GM12865 (cell line): ENCODE results near the gene LSM5.
"Not testable (repeated sequence)": the region's sequence is repeated elsewhere in the genome, so short reads cannot be mapped to it uniquely, and the experiment has no call there.

ENCODE experiments used
- DNase-seq: peaks from one replicate; pipeline ENCODE4 v3.0.0; 2010; ENCODE audit warnings: low read depth
- H3K4me3 ChIP-seq: 2 replicates; pipeline ENCODE4 v1.5.1; 2011; ENCODE audit warnings: mild to moderate bottlenecking, low read depth, low read length, control low read depth
- CTCF ChIP-seq: IDR thresholded peaks from 2 replicates; pipeline ENCODE4 v1.5.1; 2011; ENCODE audit warnings: low read length, control low read depth, low read depth, inconsistent platforms; ENCODE audit not compliant: insufficient read depth; ENCODE audit errors: missing control alignments

Gene LSM5

GRCh38 chr7:32479574-32480200 lies 10.5 kb downstream of the LSM5 start:
- peak; percentile 59 for DNase-seq
- peak; percentile 86 for TF ChIP-seq CTCF
- H3K4me3 ChIP-seq = no peak overlapping the region

DNA sequence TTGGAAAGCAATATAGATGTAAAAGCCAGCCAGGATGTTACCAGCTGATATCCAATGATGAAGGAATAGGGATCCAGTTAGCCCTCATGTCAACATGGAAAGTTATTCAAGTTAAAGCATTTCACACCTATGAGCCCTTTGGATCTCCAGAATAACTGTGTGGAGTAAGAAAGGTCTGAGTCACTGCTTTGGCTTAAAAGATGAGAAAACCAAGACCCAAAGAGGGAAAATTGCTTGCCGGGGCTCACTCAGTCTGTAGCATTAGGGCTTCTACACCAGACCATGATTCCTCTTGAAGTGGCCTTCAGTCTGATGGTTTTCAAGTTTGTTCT lies 12.6 kb downstream of the LSM5 start:
- DNase-seq = no peak
- TF ChIP-seq CTCF = no peak
- H3K4me3 ChIP-seq = no peak overlapping the region

GRCh38 chr7:32476816-32477648 lies 13.1 kb downstream of the LSM5 start:
- TF ChIP-seq CTCF = no peak
- H3K4me3 ChIP-seq = no peak overlapping the region
- no peak for DNase-seq

DNA sequence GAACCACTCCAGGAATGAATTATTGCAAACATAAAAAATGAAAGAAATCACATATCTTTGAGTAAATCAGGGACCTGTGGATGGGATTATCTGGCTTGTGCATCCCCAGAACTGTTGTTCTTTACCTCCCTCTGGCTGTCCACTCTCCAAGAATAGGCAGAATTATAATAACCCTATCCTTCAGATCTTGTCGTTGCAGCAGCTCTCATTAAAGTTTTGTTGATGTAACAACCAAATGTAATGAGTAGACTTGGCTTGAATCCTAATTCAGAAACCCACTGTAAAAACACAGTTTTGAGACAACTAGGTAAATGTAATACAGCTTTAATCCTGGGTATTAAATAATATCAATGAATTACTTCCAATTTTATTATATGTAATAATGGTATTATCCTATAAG lies 16.2 kb downstream of the LSM5 start:
- no peak for DNase-seq
- TF ChIP-seq CTCF = no peak
- no peak overlapping the region for H3K4me3 ChIP-seq

- no peak for DNase-seq
- no peak overlapping the region for H3K4me3 ChIP-seq
- no peak for TF ChIP-seq CTCF
Observed at GRCh38 chr7:32472015-32472414, 18.2 kb downstream of the LSM5 start.

GRCh38 chr7:32470871-32471270 lies 19.3 kb downstream of the LSM5 start:
- no peak for TF ChIP-seq CTCF
- H3K4me3 ChIP-seq = no peak overlapping the region
- DNase-seq = no peak

DNA sequence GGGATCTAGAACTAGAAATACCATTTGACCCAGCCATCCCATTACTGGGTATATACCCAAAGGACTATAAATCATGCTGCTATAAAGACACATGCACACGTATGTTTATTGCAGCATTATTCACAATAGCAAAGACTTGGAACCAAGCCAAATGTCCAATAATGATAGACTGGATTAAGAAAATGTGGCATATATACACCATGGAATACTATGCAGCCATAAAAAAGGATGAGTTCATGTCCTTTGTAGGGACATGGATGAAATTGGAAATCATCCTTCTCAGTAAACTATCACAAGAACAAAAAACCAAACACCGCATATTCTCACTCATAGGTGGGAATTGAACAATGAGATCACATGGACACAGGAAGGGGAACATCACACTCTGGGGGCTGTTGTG lies 20.2 kb downstream of the LSM5 start:
- H3K4me3 ChIP-seq, DNase-seq: not testable (repeated sequence)

DNA sequence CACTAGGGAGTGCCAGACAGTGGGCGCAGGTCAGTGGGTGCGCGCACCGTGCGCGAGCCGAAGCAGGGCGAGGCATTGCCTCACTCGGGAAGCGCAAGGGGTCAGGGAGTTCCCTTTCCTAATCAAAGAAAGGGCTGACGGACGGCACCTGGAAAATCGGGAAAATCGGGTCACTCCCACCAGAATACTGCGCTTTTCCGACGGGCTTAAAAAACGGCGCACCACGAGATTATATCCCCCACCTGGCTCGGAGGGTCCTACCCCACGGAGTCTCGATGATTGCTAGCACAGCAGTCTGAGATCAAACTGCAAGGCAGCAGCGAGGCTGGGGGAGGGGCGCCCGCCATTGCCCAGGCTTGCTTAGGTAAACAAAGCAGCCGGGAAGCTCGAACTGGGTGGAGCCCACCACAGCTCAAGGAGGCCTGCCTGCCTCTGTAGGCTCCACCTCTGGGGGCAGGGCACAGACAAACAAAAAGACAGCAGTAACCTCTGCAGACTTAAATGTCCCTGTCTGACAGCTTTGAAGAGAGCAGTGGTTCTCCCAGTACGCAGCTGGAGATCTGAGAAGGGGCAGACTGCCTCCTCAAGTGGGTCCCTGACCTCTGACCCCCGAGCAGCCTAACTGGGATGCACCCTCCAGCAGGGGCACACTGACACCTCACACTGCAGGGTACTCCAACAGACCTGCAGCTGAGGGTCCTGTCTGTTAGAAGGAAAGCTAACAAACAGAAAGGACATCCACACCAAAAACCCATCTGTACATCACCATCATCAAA lies 25.4 kb downstream of the LSM5 start:
- DNase-seq, H3K4me3 ChIP-seq: not testable (repeated sequence)
